GM23248 (cell line): ENCODE results near the gene TRAF1. TPM values are rescaled to one million over a fixed set of nuclear protein-coding genes. Genes with fewer than 3 reads are reported as not detected.

Experiments
- DNase-seq: peaks from one replicate; pipeline ENCODE4 v3.0.0-alpha.2; 2015
- H2AFZ ChIP-seq: fragments of 200-600 bp; sonication (generic); 2 replicates; pipeline ENCODE4 v1.6.1; 2016; ENCODE audit warnings: antibody characterized with exemption
- H3F3A ChIP-seq: fragments of 200-600 bp; sonication (generic); 2 replicates; pipeline ENCODE4 v1.6.1; 2016; ENCODE audit warnings: mild to moderate bottlenecking, antibody characterized with exemption, mixed run types; ENCODE audit not compliant: insufficient read depth
- H3K27ac ChIP-seq: fragments of 200-600 bp; sonication (generic); 2 replicates; pipeline ENCODE4 v1.5.1; 2016; ENCODE audit warnings: mild to moderate bottlenecking
- H3K27me3 ChIP-seq: fragments of 200-600 bp; sonication (generic); replicated peaks from 2 replicates; pipeline ENCODE4 v1.6.1; 2016; ENCODE audit warnings: mild to moderate bottlenecking; ENCODE audit not compliant: insufficient read depth
- H3K36me3 ChIP-seq: fragments of 200-600 bp; sonication (generic); 2 replicates; pipeline ENCODE4 v1.6.1; 2016; ENCODE audit warnings: low read depth, mild to moderate bottlenecking
- H3K4me1 ChIP-seq: fragments of 200-600 bp; sonication (generic); 2 replicates; pipeline ENCODE4 v1.6.1; 2016; ENCODE audit warnings: mild to moderate bottlenecking; ENCODE audit not compliant: insufficient read depth
- H3K4me2 ChIP-seq: fragments of 200-600 bp; sonication (generic); one replicate; pipeline ENCODE4 v1.6.1; 2016; ENCODE audit warnings: mild to moderate bottlenecking; ENCODE audit not compliant: unreplicated experiment
- H3K4me3 ChIP-seq: fragments of 200-600 bp; sonication (generic); 2 replicates; pipeline ENCODE4 v1.5.1; 2016; ENCODE audit warnings: mild to moderate bottlenecking
- H3K79me2 ChIP-seq: fragments of 200-600 bp; sonication (generic); 2 replicates; pipeline ENCODE4 v1.6.1; 2016; ENCODE audit warnings: mild to moderate bottlenecking; ENCODE audit not compliant: insufficient read depth
- H3K9ac ChIP-seq: fragments of 200-600 bp; sonication (generic); 2 replicates; pipeline ENCODE4 v1.6.1; 2016; ENCODE audit warnings: mild to moderate bottlenecking
- H3K9me2 ChIP-seq: fragments of 200-600 bp; sonication (generic); 2 replicates; pipeline ENCODE4 v1.6.1; 2016; ENCODE audit warnings: mixed run types, mild to moderate bottlenecking, moderate library complexity; ENCODE audit not compliant: insufficient read depth
- H3K9me3 ChIP-seq: fragments of 200-600 bp; sonication (generic); one replicate; pipeline ENCODE4 v1.6.1; 2017; ENCODE audit warnings: low read depth
- H4K20me1 ChIP-seq: fragments of 200-600 bp; sonication (generic); 2 replicates; pipeline ENCODE4 v1.6.0; 2016; ENCODE audit not compliant: insufficient read depth
- EZH2 ChIP-seq: fragments of 200-600 bp; sonication (generic); IDR thresholded peaks from 2 replicates; pipeline ENCODE4 v1.6.1; 2018; ENCODE audit warnings: antibody characterized with exemption, mild to moderate bottlenecking; ENCODE audit not compliant: insufficient read depth, poor library complexity, severe bottlenecking
- EZH2phosphoT487 ChIP-seq: fragments of 200-600 bp; sonication (generic); IDR thresholded peaks from 2 replicates; pipeline ENCODE4 v1.6.1; 2018; ENCODE audit warnings: antibody characterized with exemption, moderate library complexity, mild to moderate bottlenecking, low read depth; ENCODE audit not compliant: insufficient read depth
- WGBS, 2 experiments: methylation state at CpG; one replicate each; pipeline ENCODE4 v1.1.6; 2015 to 2017; ENCODE audit warnings: low lambda C conversion rate in 2 of 2, low coverage in 1 of 2; ENCODE audit errors: missing lambda C conversion rate in 2 of 2; 5-methylcytosine and 5-hydroxymethylcytosine counted together
- in situ Hi-C: fragments of 300-500 bp; cut with MboI; formaldehyde crosslinking; loops from 2 replicates; pipeline ENCODE4 v1.15.0; 2020
- polyA plus RNA-seq: library from polyadenylated mRNA; unstranded; fragments of >200 nt; fragmentation: Nextera tagmentation; extraction: Ambion mirVana; gene quantifications from 2 replicates; pipeline ENCODE4 v1.2.1, GENCODE V29; 2016
- total RNA-seq: library from RNA; depleted of rRNA; stranded (reverse); fragments of >200 nt; shearing (Covaris generic); gene quantifications from 2 replicates; pipeline ENCODE4 v1.2.3, GENCODE V29; 2014

TRAF1 gene
- total and polyA plus RNA-seq, 2 experiments from 2014 or later, result 0.54 to 0.75 TPM

- 94% methylated on average over 11 of the region's 11 CpGs for WGBS, 2 experiments
- no peaks in the 10 kb centered on the region for H3K27me3 ChIP-seq
- H2AFZ ChIP-seq, result no peak overlapping the region
- H3K79me2 ChIP-seq, result no peaks in the 10 kb centered on the region
- in situ Hi-C loops, result no loop called here
- no peak overlapping the region for H3K27ac ChIP-seq
- no peaks in the 10 kb centered on the region for H3F3A ChIP-seq
- TF ChIP-seq EZH2, result no peak
- no peak for TF ChIP-seq EZH2phosphoT487
- no peaks in the 10 kb centered on the region for H3K9me3 ChIP-seq
- 0 out of 2 replicates have a peak, but pooled peaks cover 4% of the 10 kb centered on the region for H3K36me3 ChIP-seq
- H3K9me2 ChIP-seq, result no peaks in the 10 kb centered on the region
- H3K4me3 ChIP-seq, result no peak overlapping the region
- H3K4me2 ChIP-seq, result no peak overlapping the region
- DNase-seq, result no peak
- no peaks in the 10 kb centered on the region for H4K20me1 ChIP-seq
- no peak overlapping the region for H3K9ac ChIP-seq
- H3K4me1 ChIP-seq, result no peaks in the 10 kb centered on the region
These were observed 66.5 kb downstream of the TRAF1 start for GRCh38 chr9:120860083-120860482.

GRCh38 chr9:120859361-120859760 lies 67.2 kb downstream of the TRAF1 start:
- Histone ChIP-seq H3K36me3 (0 out of 2 replicates have a peak, but pooled peaks cover 4% of the 10 kb centered on the region), H3K4me2 (no peak overlapping the region), H2AFZ (no peak overlapping the region), H3F3A (no peaks in the 10 kb centered on the region), H3K79me2 (no peaks in the 10 kb centered on the region), H3K9me3 (no peaks in the 10 kb centered on the region), H3K27ac (no peak overlapping the region), H3K9ac (no peak overlapping the region), H3K4me3 (no peak overlapping the region), H3K4me1 (no peaks in the 10 kb centered on the region), H3K27me3 (no peaks in the 10 kb centered on the region), H4K20me1 (no peaks in the 10 kb centered on the region), H3K9me2 (no peaks in the 10 kb centered on the region)
- DNase-seq, result no peak
- in situ Hi-C loops, result no loop called here
- WGBS, 2 experiments, result 76 to 77% methylated on average over 6 of the region's 6 CpGs
- TF ChIP-seq EZH2 (no peak), EZH2phosphoT487 (no peak)

- Histone ChIP-seq H3K27me3 (no peaks in the 10 kb centered on the region), H3F3A (no peaks in the 10 kb centered on the region), H3K9me3 (no peaks in the 10 kb centered on the region), H3K4me3 (no peak overlapping the region), H3K4me1 (no peaks in the 10 kb centered on the region), H3K9ac (no peak overlapping the region), H3K9me2 (no peaks in the 10 kb centered on the region), H3K27ac (no peak overlapping the region), H2AFZ (no peak overlapping the region), H3K36me3 (0 out of 2 replicates have a peak, but pooled peaks cover 4% of the 10 kb centered on the region), H3K4me2 (no peak overlapping the region), H4K20me1 (no peaks in the 10 kb centered on the region), H3K79me2 (no peaks in the 10 kb centered on the region)
- in situ Hi-C loops, result no loop called here
- 95 to 97% methylated on average over 11 of the region's 11 CpGs for WGBS, 2 experiments
- DNase-seq, result no peak
- no peak for TF ChIP-seq EZH2phosphoT487
- TF ChIP-seq EZH2, result no peak
These were observed 68.7 kb downstream of the TRAF1 start for GRCh38 chr9:120857902-120858301.

- 87 to 88% methylated on average over 7 of the region's 7 CpGs for WGBS, 2 experiments
- no peak overlapping the region for H2AFZ ChIP-seq
- H3K9ac ChIP-seq, result no peak overlapping the region
- no peak overlapping the region for H3K4me3 ChIP-seq
- H3F3A ChIP-seq, result no peaks in the 10 kb centered on the region
- H3K79me2 ChIP-seq, result no peaks in the 10 kb centered on the region
- no peak overlapping the region for H3K4me2 ChIP-seq
- 0 out of 2 replicates have a peak, but pooled peaks cover 4% of the 10 kb centered on the region for H3K36me3 ChIP-seq
- DNase-seq, result no peak
- in situ Hi-C loops, result no loop called here
- TF ChIP-seq EZH2, result no peak
- TF ChIP-seq EZH2phosphoT487, result no peak
- H4K20me1 ChIP-seq, result no peaks in the 10 kb centered on the region
- no peaks in the 10 kb centered on the region for H3K9me2 ChIP-seq
- H3K27me3 ChIP-seq, result no peaks in the 10 kb centered on the region
- H3K4me1 ChIP-seq, result no peaks in the 10 kb centered on the region
- H3K9me3 ChIP-seq, result no peaks in the 10 kb centered on the region
- H3K27ac ChIP-seq, result no peak overlapping the region
These were observed 69.1 kb downstream of the TRAF1 start for GRCh38 chr9:120857481-120857880.

- no peak overlapping the region for H3K4me3 ChIP-seq
- no peaks in the 10 kb centered on the region for H3K9me3 ChIP-seq
- no peaks in the 10 kb centered on the region for H4K20me1 ChIP-seq
- 73 to 74% methylated on average over 4 of the region's 4 CpGs for WGBS, 2 experiments
- no peak overlapping the region for H3K9ac ChIP-seq
- no peaks in the 10 kb centered on the region for H3K4me1 ChIP-seq
- H3K79me2 ChIP-seq, result no peaks in the 10 kb centered on the region
- H3K27me3 ChIP-seq, result no peaks in the 10 kb centered on the region
- no peaks in the 10 kb centered on the region for H3K9me2 ChIP-seq
- no peak overlapping the region for H3K4me2 ChIP-seq
- H3K36me3 ChIP-seq, result 0 out of 2 replicates have a peak, but pooled peaks cover 4% of the 10 kb centered on the region
- no peak for DNase-seq
- H3F3A ChIP-seq, result no peaks in the 10 kb centered on the region
- TF ChIP-seq EZH2 (no peak), EZH2phosphoT487 (no peak)
- in situ Hi-C loops, result no loop called here
- H2AFZ ChIP-seq, result no peak overlapping the region
- no peak overlapping the region for H3K27ac ChIP-seq
These were observed 69.9 kb downstream of the TRAF1 start for GRCh38 chr9:120856700-120857099.
